Erythroblast (primary cell): ENCODE measurements around the gene CHD1.
A peak's percentile ranks its signal among the peaks of the same experiment; 100 is the strongest.

ENCODE experiments used
- DNase-seq, 2 experiments: peaks; one replicate each; lab custom pipeline; 2025; lab: John Stamatoyannopoulos, UW
- GATA1 ChIP-seq: IDR thresholded peaks from 2 replicates; pipeline ENCODE4 v1.6.1; 2011; ENCODE audit warnings: low read depth, mild to moderate bottlenecking, control low read depth, low read length, moderate library complexity
- POLR2A ChIP-seq: IDR thresholded peaks from 2 replicates; pipeline ENCODE4 v1.6.1; 2011; ENCODE audit warnings: mild to moderate bottlenecking, low read length

CHD1 gene

GRCh38 chr5:98836175-98836574 is 92.6 kb downstream of the CHD1 start:
- DNase-seq: no peak
- no peak for TF ChIP-seq POLR2A
- TF ChIP-seq GATA1: no peak

GRCh38 chr5:98827588-98828284 is 101.1 kb downstream of the CHD1 start:
- DNase-seq: no peak
- no peak for TF ChIP-seq GATA1
- no peak for TF ChIP-seq POLR2A

- DNase-seq: peak; percentile 29 to 61
- no peak for TF ChIP-seq POLR2A
- TF ChIP-seq GATA1: no peak
Measured at GRCh38 chr5:98827161-98827560, 101.6 kb downstream of the CHD1 start.

- no peak for DNase-seq
- TF ChIP-seq POLR2A: no peak
- TF ChIP-seq GATA1: no peak
Measured at GRCh38 chr5:98825582-98826375, 103.0 kb downstream of the CHD1 start.

GRCh38 chr5:98816582-98817222 is 112.1 kb downstream of the CHD1 start:
- TF ChIP-seq GATA1: no peak
- no peak for TF ChIP-seq POLR2A
- DNase-seq: peak; percentile 68 to 73

- TF ChIP-seq GATA1: no peak
- TF ChIP-seq POLR2A: no peak
- no peak for DNase-seq
Measured at GRCh38 chr5:98813755-98814154, 115.1 kb downstream of the CHD1 start.

- peak; percentile 29 to 73 for DNase-seq
Measured at GRCh38 chr5:98810206-98810605, 118.6 kb downstream of the CHD1 start.

GRCh38 chr5:98807806-98808205 is 121.0 kb downstream of the CHD1 start:
- TF ChIP-seq GATA1: no peak
- no peak for TF ChIP-seq POLR2A
- DNase-seq: no peak

More at GRCh38 chr5:98810206-98810605, 118.6 kb downstream of the CHD1 start:
- TF ChIP-seq GATA1: no peak
- no peak for TF ChIP-seq POLR2A

GRCh38 chr5:98805070-98805469 is 123.7 kb downstream of the CHD1 start:
- no peak for DNase-seq
- TF ChIP-seq GATA1 (no peak), POLR2A (no peak)

GRCh38 chr5:98804066-98804465 is 124.7 kb downstream of the CHD1 start:
- DNase-seq: no peak
- no peak for TF ChIP-seq GATA1
- no peak for TF ChIP-seq POLR2A
